H1 (cell line): ENCODE data around the gene NOL4L. TPM values are rescaled to one million over a fixed set of nuclear protein-coding genes. Genes with fewer than 3 reads are reported as not detected.

Experiments
- CTCF ChIA-PET: fragments of 300-600 bp; sonication (Branson Sonifier 250); formaldehyde crosslinking; loops from one replicate; lab custom pipeline; 2021; ENCODE audit not compliant: partially characterized antibody; lab: Charles Lee
- POLR2A ChIA-PET: fragments of 300-600 bp; sonication (Branson Sonifier 250); formaldehyde crosslinking; loops from one replicate; lab custom pipeline; 2021; ENCODE audit warnings: inconsistent platforms; ENCODE audit not compliant: partially characterized antibody; lab: Charles Lee
- DNase-seq, 2 experiments: peaks; one replicate each; pipeline versions ENCODE4 v3.0.0 to v3.0.0-alpha.2; 2010 to 2022; ENCODE audit warnings: low spot score in 2 of 2, low read depth in 1 of 2, mixed read lengths in 1 of 2
- FAIRE-seq: peaks from 2 replicates; lab custom pipeline; 2011; peaks lifted over from hg19 to GRCh38; lab: Jason Lieb, UNC
- H2AFZ ChIP-seq: 2 replicates; pipeline ENCODE4 v1.8.1; 2012; ENCODE audit warnings: low read length, inconsistent platforms
- H2AK5ac ChIP-seq: 2 replicates; pipeline ENCODE4 v1.6.1; 2013; ENCODE audit warnings: low read depth, low read length
- H2BK120ac ChIP-seq: replicated peaks from 2 replicates; pipeline ENCODE3; 2013; ENCODE audit warnings: low read depth, low read length, inconsistent platforms
- H2BK12ac ChIP-seq: 2 replicates; pipeline ENCODE4 v1.6.1; 2013; ENCODE audit warnings: low read depth, low read length
- H2BK15ac ChIP-seq: 2 replicates; pipeline ENCODE4 v1.6.1; 2013; ENCODE audit warnings: low read length
- H2BK20ac ChIP-seq: 2 replicates; pipeline ENCODE4 v1.6.1; 2013; ENCODE audit warnings: low read length
- H2BK5ac ChIP-seq: 2 replicates; pipeline ENCODE4 v1.6.1; 2013; ENCODE audit warnings: low read depth, low read length
- H3K14ac ChIP-seq: 2 replicates; pipeline ENCODE4 v1.6.1; 2013; ENCODE audit warnings: inconsistent platforms; ENCODE audit not compliant: insufficient read length
- H3K18ac ChIP-seq: 2 replicates; pipeline ENCODE4 v1.6.1; 2013; ENCODE audit warnings: low read length; ENCODE audit errors: extremely low read depth
- H3K23ac ChIP-seq: 2 replicates; pipeline ENCODE4 v1.6.1; 2013; ENCODE audit warnings: inconsistent platforms; ENCODE audit not compliant: insufficient read length
- H3K23me2 ChIP-seq: 2 replicates; pipeline ENCODE4 v1.6.1; 2013; ENCODE audit warnings: low read depth, low read length
- H3K27ac ChIP-seq: 2 replicates; pipeline ENCODE4 v1.6.1; 2011; ENCODE audit warnings: low read depth, low read length, inconsistent platforms
- H3K27me3 ChIP-seq, 4 experiments: replicated peaks in 1 of 4; 1 replicate in 1 of 4; 2 replicates in 3 of 4; pipeline versions ENCODE4 v1.6.1 to v1.8.1; 2011 to 2013; ENCODE audit warnings: low read length in 3 of 4, mild to moderate bottlenecking in 3 of 4, inconsistent platforms in 2 of 4, mixed read lengths in 2 of 4, moderate library complexity in 1 of 4; ENCODE audit not compliant: control insufficient read depth in 3 of 4, insufficient read depth in 3 of 4; ENCODE audit errors: extremely low read depth in 1 of 4
- H3K36me3 ChIP-seq, 4 experiments: 2 replicates each; pipeline versions ENCODE4 v1.6.1 to v1.8.1; 2011 to 2013; ENCODE audit warnings: mild to moderate bottlenecking in 4 of 4, low read length in 3 of 4, moderate library complexity in 2 of 4, control low read depth in 1 of 4, inconsistent platforms in 1 of 4; ENCODE audit not compliant: insufficient read depth in 4 of 4, control insufficient read depth in 2 of 4
- H3K4ac ChIP-seq: replicated peaks from 2 replicates; pipeline ENCODE3; 2013; ENCODE audit warnings: low read length, low read depth, mixed read lengths, inconsistent platforms; ENCODE audit not compliant: insufficient read length
- H3K4me1 ChIP-seq, 4 experiments: replicated peaks in 1 of 4; 1 replicate in 1 of 4; 2 replicates in 3 of 4; pipeline versions ENCODE4 v1.6.1 to v1.8.1; 2011 to 2013; ENCODE audit warnings: low read length in 3 of 4, inconsistent platforms in 2 of 4, mixed read lengths in 1 of 4; ENCODE audit not compliant: insufficient read depth in 4 of 4, control insufficient read depth in 3 of 4
- H3K4me2 ChIP-seq, 2 experiments: 2 replicates each; pipeline versions ENCODE4 v1.6.1 to v1.8.1; 2011 to 2013; ENCODE audit warnings: low read depth in 2 of 2, low read length in 2 of 2, control low read depth in 1 of 2, inconsistent platforms in 1 of 2, mild to moderate bottlenecking in 1 of 2; ENCODE audit not compliant: insufficient read depth in 1 of 2
- H3K4me3 ChIP-seq, 4 experiments: fragments of 200-600, 300-600 bp in 1 of 4; sonication (generic), shearing (Covaris generic), sonication (Bioruptor Twin) in 1 of 4; 2 replicates each; pipeline versions ENCODE4 v1.5.1 to v1.8.1; 2011 to 2016; ENCODE audit warnings: low read length in 4 of 4, low read depth in 3 of 4, control low read depth in 2 of 4, inconsistent platforms in 2 of 4, mild to moderate bottlenecking in 2 of 4, mixed read lengths in 1 of 4, moderate library complexity in 1 of 4; ENCODE audit not compliant: insufficient read depth in 2 of 4; ENCODE audit errors: extremely low read depth in 1 of 4
- H3K56ac ChIP-seq: replicated peaks from 2 replicates; pipeline ENCODE3; 2013; ENCODE audit warnings: low read depth, mild to moderate bottlenecking, mixed read lengths, low read length, inconsistent platforms; ENCODE audit not compliant: insufficient read length
- H3K79me1 ChIP-seq: 2 replicates; pipeline ENCODE4 v1.6.1; 2013; ENCODE audit warnings: low read depth, low read length, control low read depth
- H3K79me2 ChIP-seq, 2 experiments: 2 replicates each; pipeline versions ENCODE4 v1.6.1 to v1.8.1; 2012 to 2013; ENCODE audit warnings: low read length in 2 of 2, mild to moderate bottlenecking in 2 of 2, inconsistent platforms in 1 of 2; ENCODE audit not compliant: insufficient read depth in 2 of 2, control insufficient read depth in 1 of 2
- H3K9ac ChIP-seq, 4 experiments: replicated peaks in 1 of 4; 1 replicate in 1 of 4; 2 replicates in 3 of 4; pipeline versions ENCODE4 v1.6.1 to v1.8.1; 2011 to 2013; ENCODE audit warnings: low read depth in 3 of 4, low read length in 3 of 4, control low read depth in 2 of 4, mild to moderate bottlenecking in 2 of 4, moderate library complexity in 2 of 4, inconsistent platforms in 1 of 4; ENCODE audit errors: extremely low read depth in 1 of 4
- H3K9me3 ChIP-seq, 2 experiments: 2 replicates each; pipeline versions ENCODE4 v1.6.1 to v1.8.1; 2012 to 2013; ENCODE audit warnings: mild to moderate bottlenecking in 2 of 2, moderate library complexity in 2 of 2, control low read depth in 1 of 2, inconsistent platforms in 1 of 2, low read depth in 1 of 2, low read length in 1 of 2, mixed read lengths in 1 of 2; ENCODE audit not compliant: insufficient read depth in 2 of 2
- H4K20me1 ChIP-seq, 2 experiments: replicated peaks in 1 of 2; 2 replicates each; pipeline versions ENCODE3 to v1.8.1; 2011 to 2013; ENCODE audit warnings: inconsistent platforms in 2 of 2, low read length in 2 of 2, mild to moderate bottlenecking in 1 of 2; ENCODE audit not compliant: insufficient read depth in 2 of 2, control insufficient read depth in 1 of 2
- H4K5ac ChIP-seq: 2 replicates; pipeline ENCODE4 v1.6.1; 2013; ENCODE audit warnings: low read length, low read depth, mixed read lengths, inconsistent platforms; ENCODE audit not compliant: insufficient read length
- H4K8ac ChIP-seq: 2 replicates; pipeline ENCODE4 v1.8.0; 2013; ENCODE audit warnings: mild to moderate bottlenecking, moderate library complexity, low read length, inconsistent platforms; ENCODE audit not compliant: insufficient read depth; ENCODE audit errors: extremely low read depth
- H4K91ac ChIP-seq: replicated peaks from 2 replicates; pipeline ENCODE3; 2013; ENCODE audit warnings: low read length, mixed read lengths, inconsistent platforms; ENCODE audit not compliant: insufficient read length
- HDAC6 ChIP-seq: IDR thresholded peaks from one replicate; pipeline ENCODE4 v1.7.1; 2012; ENCODE audit warnings: low read depth, mild to moderate bottlenecking, inconsistent platforms, low read length, moderate library complexity
- MAX ChIP-seq: IDR thresholded peaks from 2 replicates; pipeline ENCODE4 v1.6.1; 2012; ENCODE audit warnings: inconsistent platforms
- USF2 ChIP-seq: IDR thresholded peaks from 2 replicates; pipeline ENCODE4 v1.6.1; 2011; ENCODE audit warnings: low read length, improper control_type of control experiment
- WGBS, 2 experiments: shearing (Covaris generic) in 1 of 2; methylation state at CpG; one replicate each; pipeline versions ENCODE4 v1.1.6 to v1.1.7; 2013 to 2015; ENCODE audit warnings: low lambda C conversion rate in 2 of 2, mixed read lengths in 2 of 2, inconsistent platforms in 1 of 2, low coverage in 1 of 2, missing lambda C conversion rate in 1 of 2; ENCODE audit not compliant: insufficient replicate concordance in 2 of 2, insufficient coverage in 1 of 2, insufficient read length in 1 of 2; ENCODE audit errors: extremely low coverage in 1 of 2, missing lambda C conversion rate in 1 of 2; 5-methylcytosine and 5-hydroxymethylcytosine counted together
- polyA plus RNA-seq, 7 experiments: library from polyadenylated mRNA; depleted of rRNA in 3 of 7; stranded (reverse) in 5 of 7; unstranded in 2 of 7; fragments of >200 nt in 5 of 7; fragments of 200-250 nt in 2 of 7; gene quantifications; 1 replicate in 5 of 7; 2 replicates in 1 of 7; 4 replicates in 1 of 7; pipeline versions ENCODE4 v1.2.1 to v1.2.3, GENCODE V29; 2011 to 2013; ENCODE audit warnings: missing spikeins in 2 of 7, mixed read lengths in 2 of 7
- total RNA-seq: library from RNA; stranded (reverse); fragmentation: NEBNext Ultra II Directional; extraction: Animal tissue kit (Norgen Biotek cat#: 25700); gene quantifications from 2 replicates; pipeline ENCODE4 v1.2.1, GENCODE V29; 2021

Gene NOL4L
- total and polyA plus RNA-seq, 2 of the 8 experiments (the other 6 are each of a cell fraction or from before 2014, with no cell fraction given) = 15.3 to 23.7 TPM

- POLR2A ChIA-PET = interaction anchor here (0.9 to 2.1 kb wide), 4 partner anchors 9 to 36 kb away, joined by 3 to 7 read pairs (median 4); no protein-coding TSS in a partner anchor
- Histone ChIP-seq H3K56ac (no peak overlapping the region), H3K4me2 (peak overlapping the region in 1 of 2 experiments; percentile 13; a peak in 1 of 4 replicates), H3K36me3 (no peaks in the 10 kb centered on the region; a peak in 1 of 8 replicates), H3K9me3 (no peaks in the 10 kb centered on the region), H3K27ac (no peak overlapping the region), H3K23me2 (no peaks in the 10 kb centered on the region), H2BK20ac (no peak overlapping the region), H3K18ac (peak overlapping the region; percentile 19; the same call in 1 of the 2 replicates), H3K9ac (no peak overlapping the region), H2BK5ac (no peak overlapping the region), H2AFZ (no peak overlapping the region), H2BK15ac (no peak overlapping the region), H3K79me1 (no peaks in the 10 kb centered on the region), H3K14ac (no peak overlapping the region), H4K5ac (no peak overlapping the region), H3K23ac (no peak overlapping the region), H2AK5ac (no peak overlapping the region), H3K4me3 (no peak overlapping the region), H3K4me1 (peaks cover 0 to 13% (median 7%) of the 10 kb centered on the region in 4 experiments; a peak in 4 of 7 replicates), H3K79me2 (no peaks in the 10 kb centered on the region), H2BK12ac (no peak overlapping the region), H4K8ac (peak overlapping the region; percentile 64), H2BK120ac (no peak overlapping the region), H4K20me1 (no peaks in the 10 kb centered on the region), H4K91ac (no peak overlapping the region), H3K27me3 (peaks cover 0 to 10% (median 3%) of the 10 kb centered on the region in 4 experiments; a peak in 4 of 7 replicates), H3K4ac (no peak overlapping the region)
- no peak for FAIRE-seq
- DNase-seq = no peak
- CTCF ChIA-PET = interaction anchor here (0.8 to 10.4 kb wide), 19 partner anchors 10 to 137 kb away, joined by 3 to 85 read pairs (median 4); no protein-coding TSS in a partner anchor
- 54% methylated on average over 19 of the region's 24 CpGs; no CpG with 5 or more reads in 1 of the 2 experiments for WGBS, 2 experiments
- TF ChIP-seq HDAC6 = no peak
- TF ChIP-seq MAX = peak; percentile 63
- no peak for TF ChIP-seq USF2
These were observed 57.6 kb downstream of the NOL4L start for GRCh38 chr20:32527447-32528055.
